ENCODE measurements around the gene AKR1C4.
"Not testable (repeated sequence)": the region's sequence is repeated elsewhere in the genome, so short reads cannot be mapped to it uniquely, and the experiment has no call there.

Gene AKR1C4

DNA sequence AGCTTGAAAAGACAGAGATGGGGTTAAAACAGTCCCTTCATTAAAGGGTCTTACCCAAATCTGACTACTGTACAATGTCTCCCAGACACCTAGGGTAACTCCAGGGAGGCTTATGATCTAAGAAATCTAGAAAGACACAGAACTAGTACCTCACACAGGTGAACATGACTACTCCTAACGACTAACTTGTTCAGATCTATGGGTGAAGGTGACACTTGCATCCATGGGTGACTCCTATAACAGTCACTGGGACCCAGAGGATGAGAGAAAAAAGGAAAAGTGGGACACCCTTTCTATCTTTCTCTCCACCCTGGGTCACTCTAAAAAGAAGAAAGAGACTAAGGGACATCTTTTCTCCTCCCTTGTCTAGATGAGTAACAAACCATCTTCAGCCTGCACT is 30.9 kb upstream of the AKR1C4 start:
- no peak overlapping the region for H3K27ac ChIP-seq (ENCODE audit: low read length)
- H3K79me2 ChIP-seq (ENCODE audit: insufficient read depth, low read length) = no peaks in the 10 kb centered on the region
- H3K4me1 ChIP-seq (ENCODE audit: insufficient read depth, low read length) = no peaks in the 10 kb centered on the region
- H4K20me1 ChIP-seq (ENCODE audit: insufficient read depth, low read length) = no peaks in the 10 kb centered on the region
- peaks cover 32% of the 10 kb centered on the region for H3K9me3 ChIP-seq (ENCODE audit: insufficient read depth, low read length, severe bottlenecking)
- no peak overlapping the region for H2AFZ ChIP-seq (ENCODE audit: low read depth, low read length)
- H3K9ac ChIP-seq (ENCODE audit: low read depth, low read length) = no peak overlapping the region
- no peak overlapping the region for H3K4me3 ChIP-seq (ENCODE audit: low read depth in 1 of 2, low read length in 2 of 2)
- no peak for TF ChIP-seq EZH2 (IDR thresholded peaks at IDR 0.05; ENCODE audit: borderline replicate concordance, low read depth, low read length, severe bottlenecking)
- TF ChIP-seq, protein P1, sequence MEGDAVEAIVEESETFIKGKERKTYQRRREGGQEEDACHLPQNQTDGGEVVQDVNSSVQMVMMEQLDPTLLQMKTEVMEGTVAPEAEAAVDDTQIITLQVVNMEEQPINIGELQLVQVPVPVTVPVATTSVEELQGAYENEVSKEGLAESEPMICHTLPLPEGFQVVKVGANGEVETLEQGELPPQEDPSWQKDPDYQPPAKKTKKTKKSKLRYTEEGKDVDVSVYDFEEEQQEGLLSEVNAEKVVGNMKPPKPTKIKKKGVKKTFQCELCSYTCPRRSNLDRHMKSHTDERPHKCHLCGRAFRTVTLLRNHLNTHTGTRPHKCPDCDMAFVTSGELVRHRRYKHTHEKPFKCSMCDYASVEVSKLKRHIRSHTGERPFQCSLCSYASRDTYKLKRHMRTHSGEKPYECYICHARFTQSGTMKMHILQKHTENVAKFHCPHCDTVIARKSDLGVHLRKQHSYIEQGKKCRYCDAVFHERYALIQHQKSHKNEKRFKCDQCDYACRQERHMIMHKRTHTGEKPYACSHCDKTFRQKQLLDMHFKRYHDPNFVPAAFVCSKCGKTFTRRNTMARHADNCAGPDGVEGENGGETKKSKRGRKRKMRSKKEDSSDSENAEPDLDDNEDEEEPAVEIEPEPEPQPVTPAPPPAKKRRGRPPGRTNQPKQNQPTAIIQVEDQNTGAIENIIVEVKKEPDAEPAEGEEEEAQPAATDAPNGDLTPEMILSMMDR (IDR thresholded peaks at IDR 0.05; ENCODE audit: borderline replicate concordance, extremely low read depth, low read length, poor library complexity, severe bottlenecking) = no peak
- no peak for DNase-seq
- H3K27me3 ChIP-seq (ENCODE audit: insufficient read depth, low read length, poor library complexity) = no peaks in the 10 kb centered on the region
- no peak for ATAC-seq (ENCODE audit: insufficient read depth, low read depth)
- no peak overlapping the region for H3K4me2 ChIP-seq (ENCODE audit: insufficient read depth, low read length)
- no peaks in the 10 kb centered on the region for H3K36me3 ChIP-seq (ENCODE audit: insufficient read depth, low read length)

DNA sequence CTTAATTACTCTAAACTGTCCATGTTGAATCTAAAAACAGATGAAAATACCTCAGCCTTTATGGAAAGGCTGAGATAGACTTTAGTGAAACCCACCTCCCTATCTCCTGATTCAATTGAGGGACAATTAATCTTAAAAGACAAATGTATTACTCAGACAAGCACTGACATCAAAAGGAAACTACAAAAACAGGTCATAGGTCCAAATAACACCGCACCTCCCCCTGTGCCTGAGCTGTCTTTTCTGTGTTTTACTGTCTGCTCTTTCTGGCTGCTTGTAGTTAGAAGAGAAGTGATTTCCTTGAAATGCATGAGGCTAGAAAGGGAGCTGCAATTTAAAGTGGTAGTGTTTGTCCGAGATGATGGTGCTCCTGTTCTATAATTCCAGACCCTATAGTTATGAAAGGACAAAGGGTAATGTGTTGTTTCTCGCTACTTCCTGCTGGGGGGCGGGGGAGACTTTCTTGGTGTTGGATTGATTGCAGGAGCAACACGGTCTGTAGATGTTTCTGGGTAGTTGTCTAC is 27.7 kb upstream of the AKR1C4 start:
- H3K9me3 ChIP-seq (ENCODE audit: insufficient read depth, low read length, severe bottlenecking) = peaks cover 22% of the 10 kb centered on the region
- no peak overlapping the region for H3K9ac ChIP-seq (ENCODE audit: low read depth, low read length)
- no peaks in the 10 kb centered on the region for H3K4me1 ChIP-seq (ENCODE audit: insufficient read depth, low read length)
- H2AFZ ChIP-seq (ENCODE audit: low read depth, low read length) = no peak overlapping the region
- H3K79me2 ChIP-seq (ENCODE audit: insufficient read depth, low read length) = no peaks in the 10 kb centered on the region
- no peak overlapping the region for H3K27ac ChIP-seq (ENCODE audit: low read length)
- no peaks in the 10 kb centered on the region for H3K27me3 ChIP-seq (ENCODE audit: insufficient read depth, low read length, poor library complexity)
- ATAC-seq (ENCODE audit: insufficient read depth, low read depth) (no peak), DNase-seq (no peak)
- H3K36me3 ChIP-seq (ENCODE audit: insufficient read depth, low read length) = no peaks in the 10 kb centered on the region
- H4K20me1 ChIP-seq (ENCODE audit: insufficient read depth, low read length) = no peaks in the 10 kb centered on the region
- TF ChIP-seq, protein P1 (IDR thresholded peaks at IDR 0.05; ENCODE audit: borderline replicate concordance, extremely low read depth, low read length, poor library complexity, severe bottlenecking) = no peak
- TF ChIP-seq EZH2 (IDR thresholded peaks at IDR 0.05; ENCODE audit: borderline replicate concordance, low read depth, low read length, severe bottlenecking) = no peak
- H3K4me3 ChIP-seq (ENCODE audit: low read depth in 1 of 2, low read length in 2 of 2) = no peak overlapping the region
- no peak overlapping the region for H3K4me2 ChIP-seq (ENCODE audit: insufficient read depth, low read length)

DNA sequence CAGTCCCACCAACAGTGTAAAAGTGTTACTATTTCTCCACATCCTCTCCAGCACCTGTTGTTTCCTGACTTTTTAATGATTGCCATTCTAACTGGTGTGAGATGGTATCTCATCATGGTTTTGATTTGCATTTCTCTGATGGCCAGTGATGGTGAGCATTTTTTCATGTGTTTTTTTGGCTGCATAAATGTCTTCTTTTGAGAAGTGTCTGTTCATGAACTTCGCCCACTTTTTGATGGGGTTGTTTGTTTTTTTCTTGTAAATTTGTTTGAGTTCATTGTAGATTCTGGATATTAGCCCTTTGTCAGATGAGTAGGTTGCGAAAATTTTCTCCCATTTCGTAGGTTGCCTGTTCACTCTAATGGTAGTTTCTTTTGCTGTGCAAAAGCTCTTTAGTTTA is 21.1 kb upstream of the AKR1C4 start:
- H3K79me2 ChIP-seq (ENCODE audit: insufficient read depth, low read length); H3K9me3 ChIP-seq (ENCODE audit: insufficient read depth, low read length, severe bottlenecking); H3K4me1 ChIP-seq (ENCODE audit: insufficient read depth, low read length); H3K9ac ChIP-seq (ENCODE audit: low read depth, low read length); H3K27ac ChIP-seq (ENCODE audit: low read length); H3K4me3 ChIP-seq (ENCODE audit: low read depth in 1 of 2, low read length in 2 of 2); DNase-seq; H2AFZ ChIP-seq (ENCODE audit: low read depth, low read length); H4K20me1 ChIP-seq (ENCODE audit: insufficient read depth, low read length); H3K4me2 ChIP-seq (ENCODE audit: insufficient read depth, low read length); ATAC-seq (ENCODE audit: insufficient read depth, low read depth); H3K27me3 ChIP-seq (ENCODE audit: insufficient read depth, low read length, poor library complexity); H3K36me3 ChIP-seq (ENCODE audit: insufficient read depth, low read length): not testable (repeated sequence)

DNA sequence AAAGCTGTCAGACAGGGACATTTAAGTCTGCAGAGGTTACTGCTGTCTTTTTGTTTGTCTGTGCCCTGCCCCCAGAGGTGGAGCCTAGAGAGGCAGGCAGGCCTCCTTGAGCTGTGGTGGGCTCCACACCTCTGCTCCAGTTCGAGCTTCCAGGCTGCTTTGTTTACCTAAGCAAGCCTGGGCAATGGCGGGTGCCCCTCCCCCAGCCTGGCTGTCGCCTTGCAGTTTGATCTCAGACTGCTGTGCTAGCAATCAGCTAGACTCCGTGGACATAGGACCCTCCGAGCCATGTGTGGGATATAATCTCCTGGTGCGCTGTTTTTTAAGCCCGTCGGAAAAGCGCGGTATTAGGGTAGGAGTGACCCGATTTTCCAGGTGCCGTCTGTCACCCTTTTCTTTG is 16.1 kb upstream of the AKR1C4 start:
- not testable (repeated sequence) for ATAC-seq (ENCODE audit: insufficient read depth, low read depth); H3K4me2 ChIP-seq (ENCODE audit: insufficient read depth, low read length)

More for the DNA sequence above, 16.1 kb upstream of the AKR1C4 start:
- H3K27me3 ChIP-seq (ENCODE audit: insufficient read depth, low read length, poor library complexity); H3K27ac ChIP-seq (ENCODE audit: low read length); H3K79me2 ChIP-seq (ENCODE audit: insufficient read depth, low read length); H3K4me3 ChIP-seq (ENCODE audit: low read depth in 1 of 2, low read length in 2 of 2); H3K9ac ChIP-seq (ENCODE audit: low read depth, low read length); H3K36me3 ChIP-seq (ENCODE audit: insufficient read depth, low read length); H4K20me1 ChIP-seq (ENCODE audit: insufficient read depth, low read length); H2AFZ ChIP-seq (ENCODE audit: low read depth, low read length); H3K4me1 ChIP-seq (ENCODE audit: insufficient read depth, low read length); H3K9me3 ChIP-seq (ENCODE audit: insufficient read depth, low read length, severe bottlenecking); DNase-seq: not testable (repeated sequence)
